GM11168 (cell line): Measurements from ENCODE around the gene ITM2C.

Source experiments
- in situ Hi-C: fragments of 300-500 bp; cut with MboI; formaldehyde crosslinking; loops from one replicate; pipeline ENCODE4 v1.12.0; 2022; ENCODE audit warnings: low sequenced_read_pairs; ENCODE audit not compliant: unreplicated experiment

ITM2C gene

DNA sequence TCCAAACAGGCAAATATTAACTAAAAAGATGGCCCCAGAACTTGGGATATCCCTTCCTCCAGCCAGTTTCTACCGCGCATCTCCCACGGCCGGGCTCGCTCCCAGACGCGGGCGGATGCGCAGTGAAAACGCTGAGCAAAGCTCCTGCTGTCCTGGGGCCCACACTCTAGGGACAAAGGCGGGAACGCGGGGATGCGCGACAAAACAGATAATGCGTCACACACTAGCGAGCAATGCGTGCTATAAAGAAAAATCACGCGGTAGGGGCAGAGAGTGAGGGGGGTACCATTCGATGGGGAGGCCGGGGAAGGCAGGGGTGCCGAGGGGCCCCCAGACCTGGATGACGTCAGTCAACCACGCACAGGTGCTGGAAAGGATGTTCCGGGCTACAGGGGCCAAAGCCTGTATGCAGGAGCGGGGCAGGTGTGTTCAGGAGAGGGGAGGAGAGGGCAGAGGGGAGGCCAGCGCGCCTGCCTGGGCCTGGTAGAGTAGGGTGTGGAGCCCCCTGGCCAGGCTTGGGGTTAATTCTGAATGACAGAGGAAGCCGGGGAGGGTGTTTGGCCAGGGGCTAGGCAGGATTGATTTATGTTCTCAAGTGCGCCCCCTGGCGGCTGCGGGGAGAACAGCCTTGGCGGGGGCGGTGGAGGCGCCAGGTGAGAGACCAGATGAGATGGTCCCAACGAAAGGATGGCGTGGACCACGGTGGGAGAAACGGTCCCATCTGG lies 14.9 kb upstream of the ITM2C start:
- in situ Hi-C loops, result loop anchor here (10.0 kb wide), 1 partner anchor 145 kb away; the partner anchor contains the start of gene SPATA3

GRCh38 chr2:230850358-230850658 lies 14.4 kb upstream of the ITM2C start:
- in situ Hi-C loops, result no loop called here

DNA sequence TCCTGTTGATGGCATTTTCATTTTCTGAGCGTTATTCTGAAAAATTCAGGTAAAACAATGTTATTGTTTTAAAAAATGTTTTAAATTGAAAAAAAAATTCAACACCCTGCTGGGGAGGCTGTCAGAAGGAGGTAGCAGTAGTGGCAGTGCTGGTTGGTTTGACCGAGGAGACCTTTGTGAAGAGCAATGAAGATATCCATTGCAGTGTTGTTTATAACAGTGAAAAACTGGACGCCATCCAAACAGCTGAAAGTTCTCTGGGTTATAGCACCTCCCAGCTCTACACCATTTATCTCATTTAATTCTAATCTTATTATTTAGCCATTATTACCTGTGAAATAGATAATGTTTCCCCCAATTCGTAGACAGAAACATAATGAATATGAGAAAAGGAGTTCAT lies 12.6 kb upstream of the ITM2C start:
- in situ Hi-C loops, result no loop called here

DNA sequence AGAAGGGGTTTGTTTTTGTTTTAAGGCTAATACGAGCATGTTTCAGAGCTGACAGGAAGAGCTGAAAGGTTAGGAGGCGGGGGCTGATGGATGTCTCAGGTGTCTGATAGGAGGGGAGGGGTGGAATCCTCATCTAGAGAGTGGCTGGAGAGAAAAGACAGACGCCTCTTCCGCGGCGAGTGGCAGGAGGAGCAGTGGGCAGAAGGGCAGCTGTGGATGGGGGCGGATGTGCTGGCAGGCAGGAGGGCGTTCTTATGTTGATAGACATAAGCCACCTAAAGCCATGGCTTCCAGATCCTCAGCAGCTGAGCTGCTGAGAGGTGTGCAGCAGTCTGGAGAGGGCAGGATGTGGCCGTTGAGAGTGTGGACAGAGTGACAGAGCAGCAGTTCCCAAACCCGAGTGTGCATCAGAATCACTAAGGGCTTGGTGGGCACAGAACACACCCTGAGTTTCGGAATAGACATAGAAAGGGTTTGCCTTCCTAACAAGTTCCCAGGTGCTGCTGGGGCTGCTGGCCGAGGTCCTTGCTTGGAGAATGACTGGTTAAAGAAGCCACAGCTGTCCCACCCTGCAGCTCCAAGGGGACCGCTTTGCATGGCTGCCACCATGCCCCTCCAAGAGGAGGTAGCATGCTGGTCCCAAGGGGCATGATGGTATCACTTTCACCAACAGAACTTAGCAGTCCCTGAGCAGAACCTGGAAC lies 3.0 kb upstream of the ITM2C start:
- in situ Hi-C loops, result no loop called here

DNA sequence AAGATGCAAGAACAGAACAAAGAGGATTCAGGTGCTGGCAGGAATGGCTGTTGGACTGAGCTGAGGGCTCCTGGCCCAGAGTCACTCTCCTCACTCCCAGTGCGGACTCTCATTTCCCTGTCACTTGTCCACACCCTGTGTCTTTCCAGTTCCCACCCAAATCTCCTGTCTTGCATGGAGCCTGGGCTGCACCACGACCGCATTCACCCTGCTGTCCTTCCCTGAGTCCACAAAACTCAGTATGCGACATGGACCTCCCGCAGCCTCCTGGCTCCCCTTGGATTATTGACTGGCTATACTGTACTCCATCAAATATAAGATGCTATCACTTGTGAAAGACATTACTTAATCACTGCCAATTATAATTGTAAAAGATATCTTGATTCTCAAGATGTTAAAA lies 2.5 kb upstream of the ITM2C start:
- in situ Hi-C loops, result no loop called here

DNA sequence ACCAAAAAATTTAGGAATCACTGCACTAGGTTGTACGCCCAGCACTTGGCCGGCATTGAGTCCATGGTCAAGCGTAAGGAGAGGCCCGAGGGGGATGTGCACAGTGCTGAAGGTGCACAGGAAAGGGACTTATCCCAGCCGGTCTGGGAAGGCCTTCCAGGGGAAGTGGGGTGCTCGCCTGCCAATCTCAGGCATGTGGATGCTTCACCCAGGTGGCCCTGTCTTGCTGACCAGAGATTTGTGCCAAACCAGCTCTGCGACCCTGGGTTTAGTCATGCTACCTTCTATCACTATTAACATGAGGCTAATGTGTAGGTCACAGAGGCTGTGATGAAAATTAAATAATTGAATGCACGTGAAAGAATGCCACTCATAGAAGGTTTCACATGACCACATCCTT lies 1.7 kb upstream of the ITM2C start:
- in situ Hi-C loops, result no loop called here

- in situ Hi-C loops, result no loop called here
Observed at GRCh38 chr2:230863442-230864121, 1.2 kb upstream of the ITM2C start.

- in situ Hi-C loops, result no loop called here
Observed at GRCh38 chr2:230864122-230864604, 579 bp upstream of the ITM2C start.

- in situ Hi-C loops, result no loop called here
Observed at GRCh38 chr2:230865307-230865765, 594 bp downstream of the ITM2C start.

GRCh38 chr2:230865766-230866755 lies 1.3 kb downstream of the ITM2C start:
- in situ Hi-C loops, result no loop called here

DNA sequence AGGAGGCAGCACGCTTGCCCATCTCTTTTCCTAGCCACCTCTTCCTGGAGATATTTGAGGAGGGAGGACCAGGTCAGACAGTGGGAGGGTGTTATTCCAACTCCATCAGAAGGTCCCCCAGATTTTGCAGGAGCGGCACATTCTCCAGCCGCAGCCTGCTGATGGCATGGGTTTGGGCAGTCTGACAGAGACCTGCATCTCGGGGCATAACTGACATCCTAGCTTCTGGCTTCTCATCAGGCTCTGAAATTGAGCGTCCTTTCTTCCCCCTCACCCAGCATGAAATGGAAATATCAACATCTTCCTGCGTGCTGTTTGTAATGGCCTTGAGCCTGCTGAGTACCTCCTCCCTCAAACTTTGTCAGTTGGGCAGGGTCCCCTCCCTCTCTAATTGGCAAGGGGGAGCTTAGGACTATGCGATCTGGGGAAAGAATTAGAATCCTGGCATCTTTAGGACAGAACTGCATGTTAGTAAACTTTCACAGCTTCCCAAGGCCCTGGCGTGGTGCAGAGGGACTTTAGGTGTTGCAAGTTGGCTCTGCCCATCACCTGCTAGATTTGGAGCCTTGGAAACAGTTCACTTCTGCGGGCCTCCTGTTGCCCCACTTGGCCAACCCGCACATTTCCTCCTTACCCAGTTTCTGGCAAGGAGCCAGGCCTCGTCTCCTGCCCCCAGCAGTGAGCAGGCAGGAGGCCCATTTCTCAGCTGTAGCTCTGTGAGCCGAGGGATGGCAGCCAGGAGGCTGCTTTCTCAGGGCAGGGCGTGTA lies 2.2 kb downstream of the ITM2C start:
- in situ Hi-C loops, result no loop called here

- in situ Hi-C loops, result no loop called here
Observed at GRCh38 chr2:230868161-230868946, 3.6 kb downstream of the ITM2C start.

GRCh38 chr2:230868947-230869913 lies 4.5 kb downstream of the ITM2C start:
- in situ Hi-C loops, result no loop called here

- in situ Hi-C loops, result no loop called here
Observed at GRCh38 chr2:230869914-230870543, 5.3 kb downstream of the ITM2C start.

- in situ Hi-C loops, result no loop called here
Observed at GRCh38 chr2:230870544-230871360, 6.0 kb downstream of the ITM2C start.
